ENCODE measurements around the gene WNT11. TPM values are rescaled to one million over a fixed set of nuclear protein-coding genes. Genes with fewer than 3 reads are reported as not detected.

The WNT11 gene
- total RNA-seq, 1 donor from 2014 or later, result 4.1 TPM

DNA sequence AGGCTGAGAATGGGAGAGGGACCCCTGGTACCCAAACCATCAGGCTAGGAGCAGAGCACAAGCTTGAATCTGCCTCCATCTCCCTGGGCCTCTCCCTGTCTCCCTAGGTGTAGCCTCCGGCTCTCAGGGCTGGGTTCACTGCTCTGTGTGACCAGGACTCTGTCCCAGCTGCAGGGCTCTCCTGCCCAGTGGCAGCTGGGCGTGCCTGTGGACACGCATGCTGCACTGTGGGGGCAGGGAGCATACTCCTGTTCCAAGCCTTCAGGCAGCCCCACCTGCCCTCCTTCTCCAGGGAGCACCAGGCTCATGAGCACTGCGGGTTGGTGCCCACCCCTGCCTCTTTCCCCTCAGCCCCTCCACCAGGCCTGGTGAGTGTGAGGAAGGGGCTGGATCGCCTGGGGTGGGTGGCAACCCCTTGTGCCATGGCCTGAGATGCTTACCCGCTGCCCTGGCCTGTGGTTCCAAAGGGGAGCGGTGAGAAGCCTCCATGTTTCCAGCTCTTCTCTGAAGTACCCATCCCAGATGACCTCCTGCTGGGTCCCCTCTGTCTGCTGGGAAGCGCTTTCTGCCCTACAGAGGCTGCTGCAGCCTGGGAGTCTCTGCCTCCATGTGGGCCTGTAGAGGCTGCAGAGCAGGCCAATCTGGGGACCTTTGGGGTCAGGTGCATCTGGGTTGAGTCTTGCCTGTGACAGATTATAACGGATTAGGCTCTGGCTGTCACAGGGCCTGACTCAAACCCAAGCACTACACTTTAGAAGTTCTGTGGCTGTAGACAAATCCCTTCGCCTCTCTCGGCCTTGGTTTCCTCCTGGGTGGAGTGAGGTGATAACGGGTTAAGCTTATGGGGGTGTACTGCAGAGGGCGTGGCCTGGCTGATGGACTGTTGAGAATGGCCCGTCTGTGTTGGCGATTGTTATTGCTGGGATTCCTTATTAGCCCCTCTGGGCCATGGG is 43.7 kb downstream of the WNT11 start:
- Mint-ChIP-seq H3K27me3 (ENCODE audit: unreplicated experiment) (no peaks in the 10 kb centered on the region), H3K4me3 (ENCODE audit: unreplicated experiment) (no peak overlapping the region), H3K36me3 (ENCODE audit: unreplicated experiment) (no peaks in the 10 kb centered on the region), H3K27ac (ENCODE audit: unreplicated experiment) (no peak overlapping the region), H3K4me1 (ENCODE audit: unreplicated experiment) (peaks cover 8% of the 10 kb centered on the region), H3K9me3 (ENCODE audit: unreplicated experiment) (no peaks in the 10 kb centered on the region)
- TF ChIP-seq, protein P1, sequence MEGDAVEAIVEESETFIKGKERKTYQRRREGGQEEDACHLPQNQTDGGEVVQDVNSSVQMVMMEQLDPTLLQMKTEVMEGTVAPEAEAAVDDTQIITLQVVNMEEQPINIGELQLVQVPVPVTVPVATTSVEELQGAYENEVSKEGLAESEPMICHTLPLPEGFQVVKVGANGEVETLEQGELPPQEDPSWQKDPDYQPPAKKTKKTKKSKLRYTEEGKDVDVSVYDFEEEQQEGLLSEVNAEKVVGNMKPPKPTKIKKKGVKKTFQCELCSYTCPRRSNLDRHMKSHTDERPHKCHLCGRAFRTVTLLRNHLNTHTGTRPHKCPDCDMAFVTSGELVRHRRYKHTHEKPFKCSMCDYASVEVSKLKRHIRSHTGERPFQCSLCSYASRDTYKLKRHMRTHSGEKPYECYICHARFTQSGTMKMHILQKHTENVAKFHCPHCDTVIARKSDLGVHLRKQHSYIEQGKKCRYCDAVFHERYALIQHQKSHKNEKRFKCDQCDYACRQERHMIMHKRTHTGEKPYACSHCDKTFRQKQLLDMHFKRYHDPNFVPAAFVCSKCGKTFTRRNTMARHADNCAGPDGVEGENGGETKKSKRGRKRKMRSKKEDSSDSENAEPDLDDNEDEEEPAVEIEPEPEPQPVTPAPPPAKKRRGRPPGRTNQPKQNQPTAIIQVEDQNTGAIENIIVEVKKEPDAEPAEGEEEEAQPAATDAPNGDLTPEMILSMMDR (IDR thresholded peaks at IDR 0.05), result no peak
- DNase-seq (ENCODE audit: extremely low spot score, unreplicated experiment), result no peak

DNA sequence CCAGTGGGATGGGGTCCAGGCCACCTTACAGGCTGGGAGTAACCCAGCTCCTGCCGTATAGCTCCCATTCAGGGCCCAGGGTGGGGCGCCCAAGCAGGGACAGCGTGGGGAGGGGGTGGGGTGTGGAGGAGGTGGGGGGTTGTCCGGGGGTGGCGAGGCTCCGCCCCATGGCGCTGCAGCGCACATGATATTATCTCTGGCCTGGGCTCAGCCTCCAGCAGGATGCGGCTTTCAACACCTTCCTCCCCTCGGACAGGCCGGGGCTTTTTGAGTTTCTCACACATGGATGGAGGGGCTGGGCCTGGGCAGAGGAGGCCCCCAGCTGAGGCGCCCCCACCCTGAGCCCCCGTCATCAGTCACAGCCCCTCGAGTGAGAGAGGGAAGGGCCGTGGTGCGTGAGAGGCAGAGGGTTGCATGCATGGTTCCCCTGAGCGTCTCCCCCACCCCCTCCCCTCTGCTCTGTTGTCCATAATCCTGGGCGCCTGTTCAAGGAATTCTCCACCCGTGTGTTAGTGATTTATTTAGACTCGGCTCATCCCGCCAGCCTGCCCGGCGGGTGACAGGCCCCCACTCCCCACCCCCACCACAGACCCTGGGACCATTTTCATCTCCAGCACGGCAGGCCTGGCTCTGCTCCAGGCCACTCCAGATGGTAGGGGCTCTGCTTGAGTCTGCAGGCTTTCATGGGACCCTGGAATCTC is 44.9 kb downstream of the WNT11 start:
- Mint-ChIP-seq H3K36me3 (ENCODE audit: unreplicated experiment) (no peaks in the 10 kb centered on the region), H3K4me1 (ENCODE audit: unreplicated experiment) (peaks cover 4% of the 10 kb centered on the region), H3K4me3 (ENCODE audit: unreplicated experiment) (no peak overlapping the region), H3K27me3 (ENCODE audit: unreplicated experiment) (no peaks in the 10 kb centered on the region), H3K27ac (ENCODE audit: unreplicated experiment) (no peak overlapping the region), H3K9me3 (ENCODE audit: unreplicated experiment) (no peaks in the 10 kb centered on the region)
- TF ChIP-seq, protein P1 (IDR thresholded peaks at IDR 0.05), result no peak
- no peak for DNase-seq (ENCODE audit: extremely low spot score, unreplicated experiment)

GRCh38 chr11:76160856-76161255 is 45.4 kb downstream of the WNT11 start:
- H3K4me1 Mint-ChIP-seq (ENCODE audit: unreplicated experiment), result peaks cover 5% of the 10 kb centered on the region
- H3K9me3 Mint-ChIP-seq (ENCODE audit: unreplicated experiment), result no peaks in the 10 kb centered on the region
- TF ChIP-seq, protein P1 (IDR thresholded peaks at IDR 0.05), result no peak
- H3K4me3 Mint-ChIP-seq (ENCODE audit: unreplicated experiment), result no peak overlapping the region
- no peaks in the 10 kb centered on the region for H3K36me3 Mint-ChIP-seq (ENCODE audit: unreplicated experiment)
- no peaks in the 10 kb centered on the region for H3K27me3 Mint-ChIP-seq (ENCODE audit: unreplicated experiment)
- no peak for DNase-seq (ENCODE audit: extremely low spot score, unreplicated experiment)
- no peak overlapping the region for H3K27ac Mint-ChIP-seq (ENCODE audit: unreplicated experiment)

GRCh38 chr11:76159983-76160661 is 46.2 kb downstream of the WNT11 start:
- no peak for DNase-seq (ENCODE audit: extremely low spot score, unreplicated experiment)
- Mint-ChIP-seq H3K9me3 (ENCODE audit: unreplicated experiment) (no peaks in the 10 kb centered on the region), H3K27ac (ENCODE audit: unreplicated experiment) (no peak overlapping the region), H3K36me3 (ENCODE audit: unreplicated experiment) (no peaks in the 10 kb centered on the region), H3K4me1 (ENCODE audit: unreplicated experiment) (peaks cover 12% of the 10 kb centered on the region), H3K4me3 (ENCODE audit: unreplicated experiment) (no peak overlapping the region), H3K27me3 (ENCODE audit: unreplicated experiment) (no peaks in the 10 kb centered on the region)
- TF ChIP-seq, protein P1 (IDR thresholded peaks at IDR 0.05), result no peak
